MM.1S (cell line): ENCODE measurements around the gene TEFM.
"Not testable (repeated sequence)": the region's sequence is repeated elsewhere in the genome, so short reads cannot be mapped to it uniquely, and the experiment has no call there.

Experiments used
- EZH2 ChIP-seq: fragments of 300-600 bp; sonication (generic); optimal IDR thresholded peaks from 2 replicates; pipeline ENCODE3; 2017; ENCODE audit warnings: low read depth, mild to moderate bottlenecking, antibody characterized with exemption, low read length, mixed read lengths
- EZH2phosphoT487 ChIP-seq: fragments of 300-600 bp; sonication (generic); IDR thresholded peaks from 2 replicates; pipeline ENCODE4 v1.6.1; 2018; ENCODE audit warnings: antibody characterized with exemption, low read length
- TF ChIP-seq, protein P1 (sequence below): fragments of 300-600 bp; sonication (generic); IDR thresholded peaks from 2 replicates; pipeline ENCODE4 v1.5.1; 2016; ENCODE audit warnings: antibody characterized with exemption, low read length, mixed read lengths

- TF ChIP-seq, protein P1, sequence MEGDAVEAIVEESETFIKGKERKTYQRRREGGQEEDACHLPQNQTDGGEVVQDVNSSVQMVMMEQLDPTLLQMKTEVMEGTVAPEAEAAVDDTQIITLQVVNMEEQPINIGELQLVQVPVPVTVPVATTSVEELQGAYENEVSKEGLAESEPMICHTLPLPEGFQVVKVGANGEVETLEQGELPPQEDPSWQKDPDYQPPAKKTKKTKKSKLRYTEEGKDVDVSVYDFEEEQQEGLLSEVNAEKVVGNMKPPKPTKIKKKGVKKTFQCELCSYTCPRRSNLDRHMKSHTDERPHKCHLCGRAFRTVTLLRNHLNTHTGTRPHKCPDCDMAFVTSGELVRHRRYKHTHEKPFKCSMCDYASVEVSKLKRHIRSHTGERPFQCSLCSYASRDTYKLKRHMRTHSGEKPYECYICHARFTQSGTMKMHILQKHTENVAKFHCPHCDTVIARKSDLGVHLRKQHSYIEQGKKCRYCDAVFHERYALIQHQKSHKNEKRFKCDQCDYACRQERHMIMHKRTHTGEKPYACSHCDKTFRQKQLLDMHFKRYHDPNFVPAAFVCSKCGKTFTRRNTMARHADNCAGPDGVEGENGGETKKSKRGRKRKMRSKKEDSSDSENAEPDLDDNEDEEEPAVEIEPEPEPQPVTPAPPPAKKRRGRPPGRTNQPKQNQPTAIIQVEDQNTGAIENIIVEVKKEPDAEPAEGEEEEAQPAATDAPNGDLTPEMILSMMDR, result not testable (repeated sequence)
- not testable (repeated sequence) for TF ChIP-seq EZH2, EZH2phosphoT487
These were observed 23.8 kb upstream of the TEFM start for GRCh38 chr17:30929861-30930260.
